Measurements from ENCODE around the gene GABPB2. TPM values are rescaled to one million over a fixed set of nuclear protein-coding genes. Genes with fewer than 3 reads are reported as not detected.

Gene GABPB2
- total and polyA plus RNA-seq, 2 of the 13 experiments (the other 11 are each of a cell fraction or from before 2014, with no cell fraction given), result 0.09 TPM; not detected in 1

DNA sequence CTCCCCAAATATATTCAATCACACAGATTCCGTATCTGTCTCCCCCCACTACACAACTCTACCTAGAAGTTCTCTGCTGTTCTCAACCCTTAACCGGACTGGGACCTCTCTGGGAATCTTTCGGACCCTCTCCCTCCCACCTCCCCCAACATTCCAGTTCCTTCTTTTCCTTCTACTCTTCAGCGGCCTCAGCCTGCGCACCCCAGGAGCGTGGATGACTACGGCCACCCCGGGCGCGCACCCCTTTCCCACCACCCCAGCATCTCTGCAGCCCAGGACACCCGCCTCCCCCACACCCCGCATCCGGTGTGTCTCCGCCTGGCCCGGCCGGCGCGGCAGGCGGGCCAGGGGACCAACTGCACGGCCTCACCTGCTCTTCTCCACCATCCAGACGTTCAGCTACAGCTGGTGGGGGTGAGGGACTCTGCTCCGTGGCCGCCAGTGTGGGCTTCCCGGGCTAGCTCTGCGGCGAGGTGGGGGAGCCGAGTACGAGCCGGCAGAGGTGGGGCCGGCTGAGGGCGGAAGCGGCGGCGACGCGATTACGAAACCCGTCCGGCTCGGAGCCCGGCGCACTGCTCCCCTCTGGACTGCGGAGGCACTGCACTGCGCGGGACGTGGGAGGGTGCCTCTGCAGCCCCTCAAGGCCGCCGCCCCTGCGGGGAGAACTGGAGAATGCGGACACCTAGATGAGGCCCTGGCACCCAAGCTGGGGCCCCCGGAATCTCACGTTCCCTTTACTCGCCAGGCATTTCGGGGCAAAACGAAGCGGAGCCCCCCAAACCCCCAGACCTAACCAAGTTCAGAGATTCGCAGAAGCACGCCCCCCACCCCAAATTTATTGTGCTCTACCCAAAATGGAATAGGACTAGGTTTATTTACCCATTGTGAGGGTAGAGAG is 11.2 kb upstream of the GABPB2 start, which contains the start of gene CDC42SE1 (continued):
- no peak for TF ChIP-seq ZFP41 (CRISPR knock-in tag; IDR thresholded peaks at IDR 0.05; ENCODE audit: borderline replicate concordance)
- TF ChIP-seq ZC3H4 (CRISPR knock-in tag; IDR thresholded peaks at IDR 0.05; ENCODE audit: borderline replicate concordance), result no peak
- peak; percentile 91 for TF ChIP-seq PITX1 (CRISPR knock-in tag; IDR thresholded peaks at IDR 0.05)
- TF ChIP-seq SNAPC5 (CRISPR knock-in tag; IDR thresholded peaks at IDR 0.05; ENCODE audit: borderline replicate concordance), result no peak
- TF ChIP-seq CENPT (CRISPR knock-in tag; IDR thresholded peaks at IDR 0.05; ENCODE audit: low read depth), result no peak
- TF ChIP-seq ZNF670 (CRISPR knock-in tag; IDR thresholded peaks at IDR 0.05; ENCODE audit: borderline replicate concordance), result no peak
- no peak for TF ChIP-seq ZNF10 (CRISPR knock-in tag; IDR thresholded peaks at IDR 0.05; ENCODE audit: borderline replicate concordance, low read depth)
- peak; percentile 28; the same call in 1 of the 2 replicates for TF ChIP-seq ZNF598 (CRISPR knock-in tag; IDR thresholded peaks at IDR 0.05; ENCODE audit: borderline replicate concordance)
- peak; percentile 66; the same call in 1 of the 2 replicates for TF ChIP-seq KDM3A (CRISPR knock-in tag; IDR thresholded peaks at IDR 0.05; ENCODE audit: low read depth)
- no peak for TF ChIP-seq IKZF4 (CRISPR knock-in tag; IDR thresholded peaks at IDR 0.05; ENCODE audit: borderline replicate concordance, low read depth, not compliant biosample characterization)
- peak; percentile 52; the same call in 1 of the 2 replicates for TF ChIP-seq BORCS8-MEF2B (CRISPR knock-in tag; IDR thresholded peaks at IDR 0.05)
- TF ChIP-seq RFX5 (IDR thresholded peaks at IDR 0.05; ENCODE audit: low read depth, low read length), result no peak
- peak; percentile 80; the same call in 1 of the 2 replicates for TF ChIP-seq ZNF280D (CRISPR knock-in tag; IDR thresholded peaks at IDR 0.05)
- no peak for TF ChIP-seq DDIT3 (CRISPR knock-in tag; IDR thresholded peaks at IDR 0.05)
- peak; percentile 91 for TF ChIP-seq ZNF501 (CRISPR knock-in tag; IDR thresholded peaks at IDR 0.05)
- TF ChIP-seq, protein P1, sequence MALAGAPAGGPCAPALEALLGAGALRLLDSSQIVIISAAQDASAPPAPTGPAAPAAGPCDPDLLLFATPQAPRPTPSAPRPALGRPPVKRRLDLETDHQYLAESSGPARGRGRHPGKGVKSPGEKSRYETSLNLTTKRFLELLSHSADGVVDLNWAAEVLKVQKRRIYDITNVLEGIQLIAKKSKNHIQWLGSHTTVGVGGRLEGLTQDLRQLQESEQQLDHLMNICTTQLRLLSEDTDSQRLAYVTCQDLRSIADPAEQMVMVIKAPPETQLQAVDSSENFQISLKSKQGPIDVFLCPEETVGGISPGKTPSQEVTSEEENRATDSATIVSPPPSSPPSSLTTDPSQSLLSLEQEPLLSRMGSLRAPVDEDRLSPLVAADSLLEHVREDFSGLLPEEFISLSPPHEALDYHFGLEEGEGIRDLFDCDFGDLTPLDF (CRISPR knock-in tag; IDR thresholded peaks at IDR 0.05), result peak; percentile 33; the same call in 1 of the 2 replicates
- TF ChIP-seq ZNF44 (CRISPR knock-in tag; IDR thresholded peaks at IDR 0.05), result no peak; the same call in 1 of the 2 replicates
- peak; percentile 81 for TF ChIP-seq ZFX (CRISPR knock-in tag; IDR thresholded peaks at IDR 0.05; ENCODE audit: low read depth)
- TF ChIP-seq ZNF550 (CRISPR knock-in tag; IDR thresholded peaks at IDR 0.05; ENCODE audit: borderline replicate concordance), result 0 out of 2 replicates have a peak, but pooled peaks have one; percentile 88
- TF ChIP-seq, protein P2, sequence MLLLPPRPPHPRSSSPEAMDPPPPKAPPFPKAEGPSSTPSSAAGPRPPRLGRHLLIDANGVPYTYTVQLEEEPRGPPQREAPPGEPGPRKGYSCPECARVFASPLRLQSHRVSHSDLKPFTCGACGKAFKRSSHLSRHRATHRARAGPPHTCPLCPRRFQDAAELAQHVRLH (CRISPR knock-in tag; IDR thresholded peaks at IDR 0.05; ENCODE audit: borderline replicate concordance, low read depth), result peak; percentile 55; the same call in 1 of the 2 replicates
- TF ChIP-seq PHF20 (CRISPR knock-in tag; IDR thresholded peaks at IDR 0.05), result peak; percentile 76
- TF ChIP-seq HDAC6 (IDR thresholded peaks at IDR 0.05; ENCODE audit: low read depth, low read length), result no peak
- TF ChIP-seq ZNF260 (CRISPR knock-in tag; IDR thresholded peaks at IDR 0.05; ENCODE audit: borderline replicate concordance, low read depth), result no peak
- no peak for TF ChIP-seq ZNF232 (CRISPR knock-in tag; IDR thresholded peaks at IDR 0.05; ENCODE audit: borderline replicate concordance)
